A549 (cell line): ENCODE data around the gene PACSIN1.

ENCODE experiments used
- CEBPB ChIP-seq, 2 experiments: fragments of >200 bp in 1 of 2; sonication (Bioruptor Twin) in 1 of 2; formaldehyde crosslinking in 1 of 2; IDR thresholded peaks; 2 replicates each; pipeline ENCODE4 v1.6.1; 2012 to 2016
- CTCF ChIP-seq: fragments of >200 bp; sonication (Bioruptor Twin); formaldehyde crosslinking; IDR thresholded peaks from 3 replicates; pipeline ENCODE4 v1.5.1; 2016
- EP300 ChIP-seq, 2 experiments: fragments of >200 bp; sonication (Bioruptor Twin); formaldehyde crosslinking; IDR thresholded peaks; 2 replicates in 1 of 2; 3 replicates in 1 of 2; pipeline ENCODE4 v1.6.1; 2016 to 2017
- ESRRA ChIP-seq: fragments of 150-350 bp; IDR thresholded peaks from 2 replicates; pipeline ENCODE4 v1.6.1; 2014; ENCODE audit warnings: mild to moderate bottlenecking, low read length, borderline replicate concordance
- HES2 ChIP-seq: fragments of >200 bp; sonication (Bioruptor Twin); formaldehyde crosslinking; IDR thresholded peaks from 2 replicates; pipeline ENCODE4 v1.6.1; 2016
- JUNB ChIP-seq: fragments of >200 bp; sonication (Bioruptor Twin); formaldehyde crosslinking; IDR thresholded peaks from 2 replicates; pipeline ENCODE4 v1.6.1; 2016
- POLR2A ChIP-seq: IDR thresholded peaks from 2 replicates; pipeline ENCODE4 v1.6.1; 2012; ENCODE audit warnings: mild to moderate bottlenecking, low read length
- RNF2 ChIP-seq: fragments of 200-600 bp; sonication (generic); IDR thresholded peaks from 2 replicates; pipeline ENCODE4 v1.6.1; 2016; ENCODE audit warnings: low read depth, mild to moderate bottlenecking, antibody characterized with exemption, moderate library complexity, borderline replicate concordance

GRCh38 chr6:34463849-34464248 is 2.0 kb upstream of the PACSIN1 start:
- TF ChIP-seq JUNB (no peak), RNF2 (no peak), ESRRA (no peak), CEBPB (IDR thresholded peaks at IDR 0.05) (no peak), CTCF (no peak), HES2 (no peak), EP300 (IDR thresholded peaks at IDR 0.05) (no peak), POLR2A (no peak)
